Left colon (tissue), 2 donors: ENCODE results near the gene CPPED1. TPM values are rescaled to one million over a fixed set of nuclear protein-coding genes. Genes with fewer than 3 reads are reported as not detected.

Source experiments
- microRNA-seq, 2 donors: library from miRNA; unstranded; fragments of <30 nt; microRNA quantifications; one replicate each; pipeline versions ENCODE4 v1.1.0 to v1.2.0, GENCODE V29; 2020
- total RNA-seq, 2 donors: library from RNA; stranded (reverse); fragmentation: NEBNext Ultra II Directional; extraction: Animal tissue kit (Norgen Biotek cat#: 25700); gene quantifications; one replicate each; pipeline ENCODE4 v1.2.1, GENCODE V29; 2021
- donor health status: DM: no; HTN: no; CAD: no.
- donor health status: DM: yes; HTN: yes; CAD: no.

CPPED1 gene
- total RNA-seq, 2 donors from 2014 or later, result 22.0 to 24.0 TPM

Small RNA genes lying within 50 kb of the gene (microRNA-seq; reads per million reads assigned to microRNA genes)
- 0 reads per million in 2 donors for gene MIR4718

Other genes with a start within 250 kb of the CPPED1 start
- gene SHISA9, start 97.7 kb upstream of the CPPED1 start, total RNA-seq, result 1 to 10 TPM; 1.5 to 2.3 TPM